Astrocyte (in vitro differentiated cells and primary cell): ENCODE data around the gene TPD52L1.

ENCODE experiments used
- CTCF ChIP-seq: IDR thresholded peaks from 2 replicates; pipeline ENCODE4 v1.5.1; 2011; ENCODE audit warnings: low read depth, mild to moderate bottlenecking, inconsistent platforms, low read length, moderate library complexity; ENCODE audit not compliant: insufficient read depth
- EZH2 ChIP-seq: IDR thresholded peaks from 2 replicates; pipeline ENCODE4 v1.6.1; 2012; ENCODE audit warnings: mild to moderate bottlenecking, low read length, inconsistent platforms; ENCODE audit not compliant: insufficient read depth

GRCh38 chr6:125296471-125296870 is 142.9 kb downstream of the TPD52L1 start:
- TF ChIP-seq CTCF (no peak), EZH2 (no peak)
